Uterus (tissue), 4 donors: Measurements from ENCODE around the gene MEX3D. TPM values are rescaled to one million over a fixed set of nuclear protein-coding genes. Genes with fewer than 3 reads are reported as not detected.

Experiments used
- DNase-seq, 2 donors: peaks; one replicate each; pipeline ENCODE4 v3.0.0-alpha.2; 2019 to 2020
- H3K27ac ChIP-seq, 2 donors: fragments of 200-600 bp; sonication (generic); 1 replicate in 1 of 2; 2 replicates in 1 of 2; pipeline ENCODE4 v1.5.1; 2016 to 2018
- H3K27me3 ChIP-seq, 2 donors: fragments of 200-600 bp; sonication (generic); one replicate each; pipeline ENCODE4 v1.5.1; 2018 to 2019; ENCODE audit warnings: control low read depth in 1 of 2
- H3K36me3 ChIP-seq, 2 donors: fragments of 200-600 bp; sonication (generic); one replicate each; pipeline ENCODE4 v1.5.1; 2019; ENCODE audit warnings: control low read depth in 1 of 2
- H3K4me1 ChIP-seq, 2 donors: fragments of 200-600 bp; sonication (generic); one replicate each; pipeline ENCODE4 v1.5.1; 2018 to 2019; ENCODE audit warnings: control low read depth in 1 of 2
- H3K4me3 ChIP-seq, 2 donors: fragments of 200-600 bp; sonication (generic); 1 replicate in 1 of 2; 2 replicates in 1 of 2; pipeline ENCODE4 v1.5.1; 2018 to 2019; ENCODE audit warnings: mild to moderate bottlenecking in 1 of 2
- H3K9me3 ChIP-seq, 2 donors: fragments of 200-600 bp; sonication (generic); one replicate each; pipeline ENCODE4 v1.5.1; 2019; ENCODE audit warnings: control low read depth in 1 of 2
- POLR2A ChIP-seq, 2 donors: fragments of 450-650 bp; IDR thresholded peaks; one replicate each; pipeline ENCODE4 v1.6.1; 2016; ENCODE audit warnings: antibody characterized with exemption in 2 of 2, mild to moderate bottlenecking in 1 of 2, moderate library complexity in 1 of 2
- intact Hi-C: fragments of 100-400 bp; cut with DNase I; formaldehyde crosslinking; loops from one replicate; pipeline ENCODE4 v1.15.1; 2023; ENCODE audit warnings: low total_unique reads
- total RNA-seq, 4 donors: library from RNA; depleted of rRNA in 3 of 4; stranded (reverse); fragments of >200 nt in 3 of 4; gene quantifications; one replicate each; pipeline versions ENCODE4 v1.1.0 to v1.2.4, GENCODE V29; 2014 to 2023
- TF ChIP-seq, protein P1 (sequence below), 4 experiments: fragments of 200-600 bp in 2 of 4; fragments of 450-650 bp in 2 of 4; sonication (generic) in 2 of 4; IDR thresholded peaks; one replicate each; pipeline ENCODE4 v1.5.1; 2016 to 2019; ENCODE audit warnings: antibody characterized with exemption in 4 of 4, mild to moderate bottlenecking in 2 of 4, moderate library complexity in 1 of 4
- donor health status: DM: yes; HTN: yes; CAD: no.

The MEX3D gene
- total RNA-seq, 4 donors from 2014 or later: 4.4 to 34.8 (median 23.2) TPM

DNA sequence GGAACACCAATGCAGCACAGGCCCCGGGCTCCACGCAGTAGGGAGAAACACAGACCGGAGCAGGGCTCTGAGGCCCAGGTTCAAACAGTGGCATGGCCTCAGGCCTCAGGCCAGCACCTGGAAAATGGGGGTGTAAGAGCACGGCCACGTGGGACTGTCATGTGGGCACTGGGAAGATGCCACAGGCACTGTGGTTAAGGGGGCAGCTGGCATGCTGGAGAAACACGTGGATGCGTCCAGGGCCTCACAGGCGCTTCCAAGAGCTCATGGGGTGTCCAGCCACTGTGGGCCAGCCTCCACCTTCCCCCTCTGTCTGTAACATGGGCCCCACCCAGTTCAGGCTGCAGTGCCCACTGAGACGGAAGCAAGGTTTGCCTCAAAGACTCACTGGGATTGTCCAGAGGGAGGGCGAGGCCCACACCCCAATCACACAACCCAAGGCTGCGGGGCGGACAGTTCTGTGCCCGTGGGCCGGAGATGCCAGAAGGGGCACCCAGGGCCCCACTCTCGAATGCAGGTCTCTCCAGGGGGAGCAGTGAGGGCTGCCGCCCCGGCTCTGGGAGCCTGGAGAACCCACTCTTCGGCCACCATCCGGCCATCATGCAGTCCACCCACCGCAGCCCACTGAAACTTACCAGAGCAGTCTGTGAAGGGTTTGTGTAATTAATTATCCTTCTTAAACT is 30.8 kb upstream of the MEX3D start:
- no peak for TF ChIP-seq POLR2A (IDR thresholded peaks at IDR 0.05)
- TF ChIP-seq, protein P1, sequence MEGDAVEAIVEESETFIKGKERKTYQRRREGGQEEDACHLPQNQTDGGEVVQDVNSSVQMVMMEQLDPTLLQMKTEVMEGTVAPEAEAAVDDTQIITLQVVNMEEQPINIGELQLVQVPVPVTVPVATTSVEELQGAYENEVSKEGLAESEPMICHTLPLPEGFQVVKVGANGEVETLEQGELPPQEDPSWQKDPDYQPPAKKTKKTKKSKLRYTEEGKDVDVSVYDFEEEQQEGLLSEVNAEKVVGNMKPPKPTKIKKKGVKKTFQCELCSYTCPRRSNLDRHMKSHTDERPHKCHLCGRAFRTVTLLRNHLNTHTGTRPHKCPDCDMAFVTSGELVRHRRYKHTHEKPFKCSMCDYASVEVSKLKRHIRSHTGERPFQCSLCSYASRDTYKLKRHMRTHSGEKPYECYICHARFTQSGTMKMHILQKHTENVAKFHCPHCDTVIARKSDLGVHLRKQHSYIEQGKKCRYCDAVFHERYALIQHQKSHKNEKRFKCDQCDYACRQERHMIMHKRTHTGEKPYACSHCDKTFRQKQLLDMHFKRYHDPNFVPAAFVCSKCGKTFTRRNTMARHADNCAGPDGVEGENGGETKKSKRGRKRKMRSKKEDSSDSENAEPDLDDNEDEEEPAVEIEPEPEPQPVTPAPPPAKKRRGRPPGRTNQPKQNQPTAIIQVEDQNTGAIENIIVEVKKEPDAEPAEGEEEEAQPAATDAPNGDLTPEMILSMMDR (IDR thresholded peaks at IDR 0.05): no peak
- H3K4me3 ChIP-seq: no peak overlapping the region
- no peaks in the 10 kb centered on the region for H3K36me3 ChIP-seq
- H3K27me3 ChIP-seq: no peaks in the 10 kb centered on the region
- intact Hi-C loops: no loop called here
- no peaks in the 10 kb centered on the region for H3K4me1 ChIP-seq
- no peak overlapping the region for H3K27ac ChIP-seq
- no peak for DNase-seq
- no peaks in the 10 kb centered on the region for H3K9me3 ChIP-seq

DNA sequence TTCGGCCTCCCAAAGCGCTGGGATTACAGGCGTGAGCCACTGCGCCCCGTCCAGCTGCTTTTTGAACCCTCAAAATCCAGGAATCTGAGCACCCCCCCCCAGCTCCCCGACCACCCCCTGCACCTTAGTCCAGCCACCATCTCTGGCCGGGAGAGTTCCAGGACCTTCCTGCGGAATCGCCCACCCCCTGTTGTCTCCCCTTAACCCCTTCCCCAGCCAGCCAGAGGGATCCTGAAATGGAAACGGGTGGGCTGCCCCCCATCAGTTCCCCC is 25.3 kb upstream of the MEX3D start:
- intact Hi-C loops: no loop called here
- Histone ChIP-seq H3K27ac (peak overlapping the region; percentile 76 to 100), H3K4me3 (peak overlapping the region in 1 of 2 donors; percentile 54)

GRCh38 chr19:1592755-1593500 is 24.8 kb upstream of the MEX3D start, which contains the start of gene MBD3:
MBD3 (minus strand) TSS chr19:1592865; CDS start chr19:1592631, 234 bp downstream.
- H3K27me3 ChIP-seq: no peaks in the 10 kb centered on the region
- intact Hi-C loops: no loop called here
- no peaks in the 10 kb centered on the region for H3K4me1 ChIP-seq
- peak within 1 kb of the TSS; percentile 99 to 100 for H3K27ac ChIP-seq
- no peaks in the 10 kb centered on the region for H3K36me3 ChIP-seq
- no peaks in the 10 kb centered on the region for H3K9me3 ChIP-seq
- TF ChIP-seq, protein P1 (IDR thresholded peaks at IDR 0.05): peak in 2 of 4 experiments; percentile 28 to 42
- TF ChIP-seq POLR2A (IDR thresholded peaks at IDR 0.05): peak; percentile 48 to 69
- peak; percentile 88 to 89 for DNase-seq
- H3K4me3 ChIP-seq: peak within 1 kb of the TSS; percentile 66 to 97

More for the DNA sequence above, 25.3 kb upstream of the MEX3D start:
- DNase-seq: no peak
- H3K9me3 ChIP-seq: no peaks in the 10 kb centered on the region
- H3K36me3 ChIP-seq: no peaks in the 10 kb centered on the region
- H3K27me3 ChIP-seq: no peaks in the 10 kb centered on the region
- H3K4me1 ChIP-seq: no peaks in the 10 kb centered on the region
- TF ChIP-seq POLR2A (IDR thresholded peaks at IDR 0.05): no peak
- TF ChIP-seq, protein P1 (IDR thresholded peaks at IDR 0.05): no peak

- Histone ChIP-seq H3K27ac (peak overlapping the region; percentile 99 to 100), H3K27me3 (no peaks in the 10 kb centered on the region), H3K36me3 (no peaks in the 10 kb centered on the region), H3K9me3 (no peaks in the 10 kb centered on the region), H3K4me3 (peak overlapping the region; percentile 66 to 97), H3K4me1 (no peaks in the 10 kb centered on the region)
- DNase-seq: peak; percentile 78 to 86
- intact Hi-C loops: no loop called here
- TF ChIP-seq, protein P1 (IDR thresholded peaks at IDR 0.05): no peak
- peak; percentile 77 to 81 for TF ChIP-seq POLR2A (IDR thresholded peaks at IDR 0.05)
Observed at GRCh38 chr19:1592024-1592754, 24.1 kb upstream of the MEX3D start.
